GM12872 (cell line): ENCODE results near the gene RAB32.

ENCODE experiments used
- CTCF ChIP-seq: IDR thresholded peaks from 3 replicates; pipeline ENCODE4 v1.5.1; 2011; ENCODE audit warnings: low read depth, mild to moderate bottlenecking, low read length, moderate library complexity; ENCODE audit not compliant: insufficient read depth

RAB32 gene

GRCh38 chr6:146543211-146543939 is at the start of gene RAB32:
RAB32 (plus strand) TSS chr6:146543833; CDS start chr6:146543872, 39 bp downstream.
- TF ChIP-seq CTCF = no peak

DNA sequence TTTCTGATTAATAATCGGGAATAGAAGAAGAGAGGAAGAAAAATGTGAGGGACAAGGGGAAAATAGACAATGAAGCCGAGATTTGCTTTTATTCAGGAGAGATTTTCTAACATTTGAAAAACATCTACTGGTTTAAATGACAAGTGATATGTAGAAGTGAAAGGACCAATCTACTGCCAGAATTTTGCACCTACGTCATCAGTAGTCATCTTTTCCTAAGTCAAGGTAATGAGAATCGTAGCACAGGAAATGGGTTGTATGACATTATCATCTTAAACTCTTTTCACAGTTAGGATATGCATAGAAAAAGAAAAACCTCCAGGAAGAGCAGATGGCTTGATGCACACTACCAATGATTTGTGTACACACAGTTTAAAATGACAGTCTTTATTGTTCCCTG is 45.3 kb upstream of the RAB32 start:
- TF ChIP-seq CTCF = no peak

DNA sequence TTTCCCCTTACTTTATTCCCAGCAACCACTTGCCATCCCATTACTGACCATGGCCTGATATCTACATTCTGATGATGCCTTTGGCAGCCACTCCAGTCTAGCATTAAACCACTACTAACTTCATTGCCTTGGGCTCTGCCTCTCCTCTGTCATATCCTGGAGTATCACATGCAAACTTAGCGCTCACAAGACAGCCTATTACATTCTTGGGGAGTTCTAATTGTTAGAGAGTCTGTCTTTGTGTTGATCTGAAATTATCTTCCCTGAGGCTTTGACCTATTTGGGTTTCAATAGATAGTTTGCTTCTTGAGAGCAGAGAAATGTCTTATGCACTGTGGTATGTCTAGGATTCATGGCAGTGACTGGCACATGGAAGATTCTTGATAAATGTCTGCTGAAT is 40.5 kb upstream of the RAB32 start:
- no peak for TF ChIP-seq CTCF

GRCh38 chr6:146515212-146515611 is 28.4 kb upstream of the RAB32 start:
- TF ChIP-seq CTCF = no peak

DNA sequence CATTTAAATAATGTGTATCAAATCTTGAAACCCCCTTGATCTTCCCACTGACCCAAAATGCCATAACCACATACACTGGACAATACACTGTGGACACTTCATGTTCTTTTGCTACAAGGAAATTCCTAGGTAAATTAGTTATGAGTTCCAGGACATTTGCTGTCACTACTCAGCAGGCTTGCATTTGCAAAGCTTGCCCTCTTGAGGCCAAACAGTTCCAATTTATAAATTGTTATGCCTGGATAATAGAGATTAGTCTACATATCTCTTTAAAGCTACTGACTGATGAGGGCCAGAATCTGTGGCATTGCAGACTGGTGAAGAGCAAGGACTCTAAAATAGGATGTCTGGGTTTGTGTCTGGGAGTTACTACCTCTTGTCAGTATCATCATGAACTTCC is 17.4 kb upstream of the RAB32 start:
- TF ChIP-seq CTCF = no peak

- TF ChIP-seq CTCF = no peak
Observed at GRCh38 chr6:146532702-146533101, 10.9 kb upstream of the RAB32 start.

DNA sequence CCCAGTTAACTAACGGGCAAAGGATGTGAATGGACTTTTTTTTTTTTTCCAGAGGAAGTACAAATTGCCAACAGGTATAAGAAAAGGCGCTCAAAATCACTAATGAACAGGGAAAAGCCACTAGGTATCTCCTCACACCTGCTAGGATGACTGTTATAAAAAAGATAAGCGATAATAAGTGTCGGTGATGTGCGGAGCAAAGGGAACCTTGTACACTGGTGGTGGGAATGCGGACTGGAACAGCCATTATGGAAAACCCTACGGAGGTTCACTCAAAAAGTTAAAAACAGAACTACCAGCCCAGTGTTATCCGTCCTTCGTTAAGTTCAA is 787 bp upstream of the RAB32 start:
- no peak for TF ChIP-seq CTCF
